ENCODE results near the gene NFAT5. TPM values are rescaled to one million over a fixed set of nuclear protein-coding genes. Genes with fewer than 3 reads are reported as not detected.
"Not testable (repeated sequence)": the region's sequence is repeated elsewhere in the genome, so short reads cannot be mapped to it uniquely, and the experiment has no call there.

The NFAT5 gene
- total RNA-seq, 1 donor from 2014 or later: 14.3 TPM

GRCh38 chr16:69726313-69727060, 160.7 kb downstream of the NFAT5 start, which contains the start of gene NQO1:
NQO1 (minus strand) TSS chr16:69726560; CDS start chr16:69726439, 121 bp downstream.
- peak within 1 kb of the TSS; percentile 78 for H2AFZ ChIP-seq (replicated peaks)
- Mint-ChIP-seq H3K4me1 (peaks cover 44% of the 10 kb centered on the region), H3K36me3 (no peaks in the 10 kb centered on the region), H3K27ac (peak within 1 kb of the TSS; percentile 89), H3K4me3 (peak within 1 kb of the TSS; percentile 94), H3K27me3 (ENCODE audit: insufficient read depth, low read depth) (no peaks in the 10 kb centered on the region), H3K9me3 (no peaks in the 10 kb centered on the region)
- peaks cover 40% of the 10 kb centered on the region for H3F3A ChIP-seq (ENCODE audit: low read depth)
- TF ChIP-seq EZH2phosphoT487 (IDR thresholded peaks at IDR 0.05) (no peak), CTCF (IDR thresholded peaks at IDR 0.05) (no peak)
- peak; percentile 95 for DNase-seq (ENCODE audit: low spot score)
- peaks cover 16% of the 10 kb centered on the region for H3K4me1 ChIP-seq
- no peaks in the 10 kb centered on the region for H3K9me3 ChIP-seq (ENCODE audit: low read depth)
- no peaks in the 10 kb centered on the region for H3K36me3 ChIP-seq
- H3K27me3 ChIP-seq: no peaks in the 10 kb centered on the region
- peak within 1 kb of the TSS; percentile 77 for H3K27ac ChIP-seq
- peak within 1 kb of the TSS; percentile 95 for H3K4me2 ChIP-seq
- no peaks in the 10 kb centered on the region for H4K20me1 ChIP-seq (ENCODE audit: low read depth)
- H3K4me3 ChIP-seq: peak within 1 kb of the TSS; percentile 56
- peaks cover 11% of the 10 kb centered on the region for H3K79me2 ChIP-seq (ENCODE audit: low read depth)
- peak within 1 kb of the TSS; percentile 41 for H3K9ac ChIP-seq

- Mint-ChIP-seq H3K4me3 (peak overlapping the region; percentile 63), H3K4me1 (peaks cover 44% of the 10 kb centered on the region), H3K27ac (peak overlapping the region; percentile 88), H3K27me3 (ENCODE audit: insufficient read depth, low read depth) (peaks cover 2% of the 10 kb centered on the region), H3K9me3 (no peaks in the 10 kb centered on the region), H3K36me3 (no peaks in the 10 kb centered on the region)
- peaks cover 40% of the 10 kb centered on the region for H3F3A ChIP-seq (ENCODE audit: low read depth)
- no peak overlapping the region for H3K27ac ChIP-seq
- H3K4me3 ChIP-seq: peak overlapping the region; percentile 56
- no peaks in the 10 kb centered on the region for H3K36me3 ChIP-seq
- H3K4me2 ChIP-seq: peak overlapping the region; percentile 95
- TF ChIP-seq EZH2 (IDR thresholded peaks at IDR 0.05): no peak
- no peak for TF ChIP-seq CTCF (IDR thresholded peaks at IDR 0.05)
- no peak for TF ChIP-seq EZH2phosphoT487 (IDR thresholded peaks at IDR 0.05)
- no peaks in the 10 kb centered on the region for H3K27me3 ChIP-seq
- H4K20me1 ChIP-seq (ENCODE audit: low read depth): no peaks in the 10 kb centered on the region
- no peak overlapping the region for H2AFZ ChIP-seq (replicated peaks)
- no peak for DNase-seq (ENCODE audit: low spot score)
- H3K4me1 ChIP-seq: peaks cover 16% of the 10 kb centered on the region
- no peaks in the 10 kb centered on the region for H3K9me3 ChIP-seq (ENCODE audit: low read depth)
- H3K79me2 ChIP-seq (ENCODE audit: low read depth): peaks cover 11% of the 10 kb centered on the region
- H3K9ac ChIP-seq: no peak overlapping the region
Observed at GRCh38 chr16:69727916-69728270, 162.1 kb downstream of the NFAT5 start.

GRCh38 chr16:69729030-69729429, 163.3 kb downstream of the NFAT5 start:
- not testable (repeated sequence) for H2AFZ ChIP-seq (replicated peaks); H3K27me3 ChIP-seq; H3K9me3 ChIP-seq (ENCODE audit: low read depth); H3K36me3 Mint-ChIP-seq; H3K4me3 Mint-ChIP-seq; H4K20me1 ChIP-seq (ENCODE audit: low read depth); H3K27me3 Mint-ChIP-seq (ENCODE audit: insufficient read depth, low read depth); H3K9ac ChIP-seq; H3K4me2 ChIP-seq; H3K27ac ChIP-seq; H3K27ac Mint-ChIP-seq; H3K9me3 Mint-ChIP-seq; H3K36me3 ChIP-seq; H3K4me3 ChIP-seq; DNase-seq (ENCODE audit: low spot score)
- H3K4me1 ChIP-seq: peaks cover 16% of the 10 kb centered on the region
- peaks cover 11% of the 10 kb centered on the region for H3K79me2 ChIP-seq (ENCODE audit: low read depth)
- peaks cover 40% of the 10 kb centered on the region for H3F3A ChIP-seq (ENCODE audit: low read depth)
- peaks cover 41% of the 10 kb centered on the region for H3K4me1 Mint-ChIP-seq

- H3K4me2 ChIP-seq; H3K4me3 ChIP-seq; H3K9ac ChIP-seq; H3K36me3 Mint-ChIP-seq; H4K20me1 ChIP-seq (ENCODE audit: low read depth); H3K27me3 Mint-ChIP-seq (ENCODE audit: insufficient read depth, low read depth); H3K4me3 Mint-ChIP-seq; H3K9me3 Mint-ChIP-seq; H3K9me3 ChIP-seq (ENCODE audit: low read depth); H3K27ac ChIP-seq; H3K27me3 ChIP-seq; DNase-seq (ENCODE audit: low spot score); H3K27ac Mint-ChIP-seq; H2AFZ ChIP-seq (replicated peaks); H3K36me3 ChIP-seq: not testable (repeated sequence)
- peaks cover 11% of the 10 kb centered on the region for H3K79me2 ChIP-seq (ENCODE audit: low read depth)
- H3K4me1 Mint-ChIP-seq: peaks cover 26% of the 10 kb centered on the region
- peaks cover 23% of the 10 kb centered on the region for H3F3A ChIP-seq (ENCODE audit: low read depth)
- H3K4me1 ChIP-seq: peaks cover 12% of the 10 kb centered on the region
Observed at GRCh38 chr16:69731280-69731679, 165.5 kb downstream of the NFAT5 start.

Data from neural progenitor cell (in vitro differentiated cells).